ENCODE measurements around the gene SYP. TPM values are rescaled to one million over a fixed set of nuclear protein-coding genes. Genes with fewer than 3 reads are reported as not detected.

Gene SYP
- total and polyA plus RNA-seq, 9 of the 15 experiments (the other 6 are each of a cell fraction or from before 2014, with no cell fraction given) = 0.48 to 5.1 (median 2.6) TPM

DNA sequence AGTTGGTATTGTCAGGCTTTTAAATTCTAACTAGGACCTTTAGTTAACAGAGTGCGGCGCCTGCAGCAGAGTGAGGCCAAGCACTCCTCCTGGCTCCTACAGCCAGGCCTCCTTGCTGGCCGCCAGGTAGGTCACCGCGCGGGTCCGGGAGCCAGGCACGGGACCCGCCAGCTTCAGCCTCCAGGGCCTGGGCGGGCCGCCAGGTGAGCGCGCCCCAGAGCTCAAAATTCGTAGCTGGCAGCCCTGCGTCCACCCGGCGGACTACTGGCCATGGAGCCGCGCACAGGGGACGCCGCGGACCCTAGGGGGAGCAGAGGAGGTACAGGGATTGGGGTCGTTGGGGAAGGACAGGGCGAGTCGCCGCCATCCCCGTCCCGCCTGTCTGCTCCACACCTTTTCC lies 37.4 kb downstream of the SYP start, which contains the start of gene MAGIX:
Gene MAGIX (plus strand): TSS at position 139 of the 400 bp plus-strand sequence. CDS start 132 bp downstream, at position 271.
- no peak for FAIRE-seq
- peak within 1 kb of the TSS; percentile 60 for H3K4me2 ChIP-seq (ENCODE audit: insufficient read depth, low read length)
- CTCF ChIA-PET (ENCODE audit: low intra/inter-chr PET ratio) = no interaction called here
- no peaks in the 10 kb centered on the region for H4K20me1 ChIP-seq (replicated peaks; ENCODE audit: control insufficient read depth, insufficient read depth, low read length)
- ATAC-seq = no peak
- POLR2A ChIA-PET = no interaction called here
- H3K79me2 ChIP-seq (ENCODE audit: control insufficient read depth, insufficient read depth, low read length) = peaks cover 12% of the 10 kb centered on the region; the same call in 1 of the 3 replicates
- peak in 2 of 4 experiments; percentile 16 to 31 for DNase-seq (ENCODE audit: extremely low read depth in 1 of 4, low spot score in 3 of 4)
- no peaks in the 10 kb centered on the region for H3K9me1 ChIP-seq (ENCODE audit: control insufficient read depth, insufficient read depth, low read length)
- in situ Hi-C loops (cut with MboI) (no loop called here), intact Hi-C loops (cut with micrococcal nuclease) (no loop called here)
- WGBS (ENCODE audit: insufficient coverage, low coverage, missing lambda C conversion rate) = 90% methylated on average over 2 of the region's 28 CpGs
- H3K27me3 ChIP-seq (ENCODE audit: control insufficient read depth in 2 of 2, insufficient read depth in 2 of 2, low read length in 2 of 2) = no peaks in the 10 kb centered on the region
- H3K9ac ChIP-seq (ENCODE audit: insufficient read depth in 1 of 2, low read depth in 2 of 2, low read length in 2 of 2) = peak within 1 kb of the TSS; percentile 61 to 81
- no peaks in the 10 kb centered on the region for H3K36me3 ChIP-seq (ENCODE audit: control insufficient read depth, insufficient read depth, low read length)
- 0 out of 2 replicates have a peak within 1 kb of the TSS, but pooled peaks have one; percentile 16 for H3K4me3 ChIP-seq
- peak within 1 kb of the TSS; percentile 86 for H2AFZ ChIP-seq (ENCODE audit: low read depth, low read length)
- no peaks in the 10 kb centered on the region for H3K9me3 ChIP-seq (replicated peaks; ENCODE audit: control insufficient read depth, insufficient read depth, low read depth, low read length)
- no TSS peak for BruUV-seq (replicated peaks)
- peaks cover 34 to 55% of the 10 kb centered on the region in 2 experiments for H3K4me1 ChIP-seq (replicated peaks in 1 of 2; ENCODE audit: control insufficient read depth in 2 of 2, insufficient read depth in 2 of 2, low read length in 2 of 2)
- H3K27ac ChIP-seq (ENCODE audit: extremely low read depth, low read depth, low read length) = peak within 1 kb of the TSS; percentile 85
- TF ChIP-seq ZNF282 (CRISPR knock-in tag; IDR thresholded peaks at IDR 0.05) (no peak), L3MBTL2 (IDR thresholded peaks at IDR 0.05) (no peak), NRF1 (conservative IDR thresholded peaks at IDR 0.05 in 1 of 2, IDR thresholded peaks at IDR 0.05 in 1 of 2) (no peak), PCBP2 (IDR thresholded peaks at IDR 0.05; ENCODE audit: low read depth, low read length, poor library complexity, severe bottlenecking) (no peak), ZNF583 (CRISPR knock-in tag; IDR thresholded peaks at IDR 0.05) (no peak), CREM (IDR thresholded peaks at IDR 0.05; ENCODE audit: low read depth) (no peak), TEAD2 (tag; IDR thresholded peaks at IDR 0.05) (no peak), POLR3G (IDR thresholded peaks at IDR 0.05; ENCODE audit: extremely low read depth, insufficient read length, insufficient replicate concordance) (no peak), SP1 (CRISPR knock-in tag; IDR thresholded peaks at IDR 0.05) (no peak), OTX1 (CRISPR knock-in tag; IDR thresholded peaks at IDR 0.05) (no peak), HOXB6 (CRISPR knock-in tag; IDR thresholded peaks at IDR 0.05; ENCODE audit: borderline replicate concordance) (no peak), ATF3 (IDR thresholded peaks at IDR 0.05) (peak; percentile 48), ATF3 (CRISPR knock-in tag; conservative IDR thresholded peaks at IDR 0.05) (no peak), ZNF217 (CRISPR knock-in tag; IDR thresholded peaks at IDR 0.05) (no peak), RBFOX2 (IDR thresholded peaks at IDR 0.05; ENCODE audit: low read depth, low read length) (peak; percentile 26; the same call in 1 of the 2 replicates), ZNF146 (CRISPR knock-in tag; IDR thresholded peaks at IDR 0.05; ENCODE audit: unreplicated experiment) (no peak), ZNF24 (IDR thresholded peaks at IDR 0.05) (no peak)
- TF ChIP-seq, protein P1, sequence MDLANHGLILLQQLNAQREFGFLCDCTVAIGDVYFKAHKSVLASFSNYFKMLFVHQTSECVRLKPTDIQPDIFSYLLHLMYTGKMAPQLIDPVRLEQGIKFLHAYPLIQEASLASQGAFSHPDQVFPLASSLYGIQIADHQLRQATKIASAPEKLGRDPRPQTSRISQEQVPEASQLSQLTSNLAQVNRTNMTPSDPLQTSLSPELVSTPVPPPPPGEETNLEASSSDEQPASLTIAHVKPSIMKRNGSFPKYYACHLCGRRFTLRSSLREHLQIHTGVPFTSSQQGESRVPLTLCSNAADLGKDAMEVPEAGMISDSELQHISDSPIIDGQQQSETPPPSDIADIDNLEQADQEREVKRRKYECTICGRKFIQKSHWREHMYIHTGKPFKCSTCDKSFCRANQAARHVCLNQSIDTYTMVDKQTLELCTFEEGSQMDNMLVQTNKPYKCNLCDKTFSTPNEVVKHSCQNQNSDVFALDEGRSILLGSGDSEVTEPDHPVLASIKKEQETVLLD (IDR thresholded peaks at IDR 0.05) = no peak
- TF ChIP-seq, protein P2, sequence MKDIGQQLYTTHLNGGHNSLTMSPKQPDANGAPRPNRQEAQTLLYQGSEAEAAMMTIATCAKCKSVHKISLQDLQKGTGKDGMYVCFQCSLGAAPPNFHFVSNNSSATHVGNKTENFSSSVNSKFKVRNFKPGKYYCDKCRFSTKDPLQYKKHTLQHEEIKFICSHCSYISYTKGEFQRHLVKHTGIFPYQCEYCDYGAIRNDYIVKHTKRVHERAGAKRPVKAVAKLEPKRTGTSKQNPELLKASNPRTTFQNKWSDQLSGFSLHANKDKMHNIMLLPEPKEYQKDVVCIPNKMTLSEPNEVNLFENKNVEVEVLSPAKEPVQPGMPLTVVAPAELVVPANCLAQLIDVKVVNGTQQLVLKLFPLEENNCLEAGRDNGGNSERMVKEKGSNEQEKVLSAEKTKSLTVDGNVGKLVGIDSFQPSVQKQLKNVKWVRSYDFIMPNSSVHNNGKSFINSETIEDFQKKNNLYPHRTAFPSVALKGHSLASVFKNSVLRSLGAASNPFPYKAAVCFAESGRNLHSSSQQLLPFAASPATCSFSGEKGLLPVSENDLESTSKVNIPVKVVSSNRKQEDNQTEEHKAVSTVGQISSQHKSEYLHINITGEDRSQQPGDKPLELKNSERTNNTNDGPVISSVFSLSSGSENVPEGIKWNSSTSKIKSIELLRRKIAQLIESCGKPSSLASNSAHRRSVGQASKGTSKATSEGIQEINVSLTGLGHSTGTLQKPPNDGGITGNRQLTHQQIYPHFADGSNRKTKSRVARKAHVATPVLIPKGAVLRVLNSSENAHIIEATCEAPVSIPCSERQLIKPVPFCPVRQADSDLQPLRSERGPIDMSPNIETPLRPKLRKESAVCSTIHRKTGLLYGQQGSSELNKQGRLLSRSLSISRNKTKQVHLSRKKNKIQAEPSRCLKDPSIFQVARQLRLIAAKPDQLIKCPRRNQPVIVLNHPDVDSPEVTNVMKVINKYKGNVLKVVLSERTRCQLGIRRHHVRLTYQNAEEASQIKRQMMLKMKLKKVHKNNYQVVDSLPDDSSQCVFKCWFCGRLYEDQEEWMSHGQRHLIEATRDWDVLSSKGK (CRISPR knock-in tag; IDR thresholded peaks at IDR 0.05) = no peak
